CD14-positive monocyte (primary cell): ENCODE results near the gene TMEM170A. TPM values are rescaled to one million over a fixed set of nuclear protein-coding genes. Genes with fewer than 3 reads are reported as not detected.

Source experiments
- DNase-seq, 3 donors: peaks; one replicate each; pipeline ENCODE4 v3.0.0-alpha.2; 2011 to 2022
- H2AFZ ChIP-seq: 2 replicates; pipeline ENCODE4 v1.6.0; 2012; ENCODE audit warnings: mild to moderate bottlenecking, low read depth, low read length, inconsistent platforms; ENCODE audit not compliant: insufficient read depth, poor library complexity, severe bottlenecking
- H3K27ac ChIP-seq, 2 donors: 1 replicate in 1 of 2; 2 replicates in 1 of 2; pipeline ENCODE4 v1.5.1; 2012 to 2013; ENCODE audit warnings: low read length in 2 of 2, control low read depth in 1 of 2, inconsistent platforms in 1 of 2, low read depth in 1 of 2, mild to moderate bottlenecking in 1 of 2
- H3K27me3 ChIP-seq, 2 donors: one replicate each; pipeline versions ENCODE4 v1.6.0 to v1.6.1; 2011 to 2013; ENCODE audit warnings: low read length in 2 of 2; ENCODE audit not compliant: control insufficient read depth in 2 of 2, insufficient read depth in 2 of 2
- H3K36me3 ChIP-seq, 2 donors: replicated peaks in 1 of 2; 1 replicate in 1 of 2; 2 replicates in 1 of 2; pipeline versions ENCODE4 v1.5.1 to v1.6.1; 2012 to 2013; ENCODE audit warnings: low read length in 2 of 2, control low read depth in 1 of 2, inconsistent platforms in 1 of 2, mild to moderate bottlenecking in 1 of 2; ENCODE audit not compliant: insufficient read depth in 2 of 2, control insufficient read depth in 1 of 2
- H3K4me1 ChIP-seq, 2 donors: 1 replicate in 1 of 2; 2 replicates in 1 of 2; pipeline versions ENCODE4 v1.5.1 to v1.6.1; 2012 to 2013; ENCODE audit warnings: low read length in 2 of 2, control low read depth in 1 of 2, inconsistent platforms in 1 of 2, mild to moderate bottlenecking in 1 of 2, moderate library complexity in 1 of 2; ENCODE audit not compliant: insufficient read depth in 2 of 2, control insufficient read depth in 1 of 2
- H3K4me2 ChIP-seq: replicated peaks from 2 replicates; pipeline ENCODE3; 2012; ENCODE audit warnings: low read length, moderate library complexity, mild to moderate bottlenecking; ENCODE audit not compliant: poor library complexity, severe bottlenecking; ENCODE audit errors: extremely low read depth
- H3K4me3 ChIP-seq, 3 experiments: fragments of 200-600 bp in 1 of 3; sonication (generic) in 1 of 3; replicated peaks in 1 of 3; 1 replicate in 2 of 3; 2 replicates in 1 of 3; pipeline ENCODE4 v1.5.1; 2011 to 2013; ENCODE audit warnings: low read length in 3 of 3, mild to moderate bottlenecking in 3 of 3, control low read depth in 2 of 3, low read depth in 2 of 3, inconsistent platforms in 1 of 3, moderate library complexity in 1 of 3
- H3K79me2 ChIP-seq: 2 replicates; pipeline ENCODE4 v1.6.0; 2012; ENCODE audit warnings: mild to moderate bottlenecking, control low read depth, inconsistent platforms, low read length, moderate library complexity; ENCODE audit not compliant: insufficient read depth
- H3K9ac ChIP-seq: 2 replicates; pipeline ENCODE4 v1.6.0; 2017; ENCODE audit warnings: low read length, mild to moderate bottlenecking; ENCODE audit not compliant: insufficient read depth, poor library complexity, severe bottlenecking
- H3K9me3 ChIP-seq, 2 donors: replicated peaks in 1 of 2; 1 replicate in 1 of 2; 2 replicates in 1 of 2; pipeline versions ENCODE4 v1.5.1 to v1.6.1; 2012 to 2013; ENCODE audit warnings: low read length in 2 of 2, control low read depth in 1 of 2; ENCODE audit not compliant: control insufficient read depth in 1 of 2, insufficient read depth in 1 of 2
- H4K20me1 ChIP-seq: 2 replicates; pipeline ENCODE4 v1.6.0; 2012; ENCODE audit warnings: mild to moderate bottlenecking, low read length, control low read depth, moderate library complexity; ENCODE audit not compliant: insufficient read depth
- H3K27ac Mint-ChIP-seq, 7 donors: one replicate each; pipeline ENCODE4 v1.8.0; 2020; ENCODE audit warnings: mild to moderate bottlenecking in 7 of 7, mixed read lengths in 7 of 7, moderate library complexity in 6 of 7, inconsistent platforms in 2 of 7
- H3K27me3 Mint-ChIP-seq, 3 donors: one replicate each; pipeline ENCODE4 v1.8.0; 2021 to 2022; ENCODE audit warnings: low read depth in 3 of 3, mild to moderate bottlenecking in 3 of 3, mixed read lengths in 3 of 3, moderate library complexity in 3 of 3, inconsistent platforms in 1 of 3
- H3K36me3 Mint-ChIP-seq, 2 donors: one replicate each; pipeline ENCODE4 v1.8.0; 2020; ENCODE audit warnings: mixed read lengths in 2 of 2, inconsistent platforms in 1 of 2, mild to moderate bottlenecking in 1 of 2
- H3K4me1 Mint-ChIP-seq: one replicate; pipeline ENCODE4 v1.8.0; 2020; ENCODE audit warnings: mild to moderate bottlenecking, mixed read lengths
- H3K4me3 Mint-ChIP-seq, 2 donors: one replicate each; pipeline ENCODE4 v1.8.0; 2020; ENCODE audit warnings: mild to moderate bottlenecking in 2 of 2, mixed read lengths in 2 of 2, moderate library complexity in 1 of 2
- H3K9me3 Mint-ChIP-seq, 7 donors: one replicate each; pipeline ENCODE4 v1.8.0; 2020 to 2022; ENCODE audit warnings: mixed read lengths in 7 of 7, mild to moderate bottlenecking in 6 of 7, moderate library complexity in 6 of 7, inconsistent platforms in 2 of 7
- CTCF ChIP-seq: fragments of 200-600 bp; IDR thresholded peaks from one replicate; pipeline ENCODE4 v1.8.0; 2022; ENCODE audit warnings: antibody characterized with exemption, mild to moderate bottlenecking
- WGBS: methylation state at CpG from one replicate; pipeline ENCODE4 v1.1.5; 2013; ENCODE audit warnings: missing lambda C conversion rate; ENCODE audit not compliant: insufficient coverage; 5-methylcytosine and 5-hydroxymethylcytosine counted together
- intact Hi-C, 2 donors: fragments of 100-400 bp; cut with micrococcal nuclease; formaldehyde crosslinking; loops; one replicate each; pipeline versions ENCODE4 v1.15.0 to v1.15.1; 2023
- polyA plus RNA-seq, 3 donors: library from polyadenylated mRNA; depleted of rRNA in 1 of 3; unstranded in 2 of 3; stranded (reverse) in 1 of 3; fragments of 300-500 nt in 2 of 3; fragments of >200 nt in 1 of 3; fragmentation: Illumina TruSeq in 2 of 3; gene quantifications; 1 replicate in 2 of 3; 2 replicates in 1 of 3; pipeline ENCODE4 v1.2.3, GENCODE V29; 2012 to 2021

The TMEM170A gene
- polyA plus RNA-seq, 3 donors: 17.9 to 31.6 (median 25.4) TPM

DNA sequence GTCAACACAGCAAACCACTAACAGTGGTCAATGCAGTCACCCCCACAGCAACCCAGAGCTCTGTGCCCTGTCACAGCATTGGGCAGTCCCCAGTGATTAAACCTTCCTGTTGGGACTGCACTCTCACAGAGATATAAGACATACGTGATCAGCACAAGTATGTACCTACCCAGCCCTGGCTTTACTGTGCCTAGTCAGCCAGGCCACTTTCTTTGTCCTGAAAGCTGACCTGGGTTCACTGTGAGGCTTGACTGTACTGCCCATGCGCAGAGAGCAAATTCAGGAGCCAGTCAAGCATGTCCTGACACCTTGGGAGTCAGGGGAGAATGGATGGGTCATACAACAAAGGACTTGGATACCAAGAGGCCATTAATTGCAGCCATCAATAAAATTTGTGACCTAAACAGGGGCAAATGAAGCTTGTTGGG, 10.9 kb upstream of the TMEM170A start:
- no peaks in the 10 kb centered on the region for H3K27me3 ChIP-seq
- no peak overlapping the region for H3K4me3 ChIP-seq
- whole genome bisulfite sequencing: 93% methylated on average over 2 of the region's 2 CpGs
- Mint-ChIP-seq H3K27me3 (peaks cover 2 to 7% (median 4%) of the 10 kb centered on the region in 3 donors), H3K9me3 (peaks cover 0 to 5% (median 0%) of the 10 kb centered on the region in 7 donors), H3K4me3 (no peak overlapping the region), H3K4me1 (peaks cover 19% of the 10 kb centered on the region), H3K27ac (peak overlapping the region in 2 of 7 donors; percentile 37 to 63), H3K36me3 (no peaks in the 10 kb centered on the region)
- H4K20me1 ChIP-seq: no peaks in the 10 kb centered on the region
- H3K36me3 ChIP-seq: no peaks in the 10 kb centered on the region
- no peak for TF ChIP-seq CTCF
- peaks cover 12 to 18% of the 10 kb centered on the region in 2 donors for H3K4me1 ChIP-seq
- DNase-seq: peak in 1 of 3 donors; percentile 33
- no peak overlapping the region for H3K27ac ChIP-seq
- no peak overlapping the region for H3K4me2 ChIP-seq
- no peaks in the 10 kb centered on the region for H3K79me2 ChIP-seq
- no peak overlapping the region for H2AFZ ChIP-seq
- intact Hi-C loops: no loop called here
- H3K9ac ChIP-seq: no peak overlapping the region
- no peaks in the 10 kb centered on the region for H3K9me3 ChIP-seq

GRCh38 chr16:75472908-75473877, 8.7 kb upstream of the TMEM170A start:
- peaks cover 0 to 4% of the 10 kb centered on the region in 2 donors for H3K9me3 ChIP-seq
- TF ChIP-seq CTCF: no peak
- H3K36me3 ChIP-seq: no peaks in the 10 kb centered on the region
- peaks cover 0 to 4% (median 2%) of the 10 kb centered on the region in 7 donors for H3K9me3 Mint-ChIP-seq
- H2AFZ ChIP-seq: no peak overlapping the region
- H3K4me1 ChIP-seq: peaks cover 12 to 21% of the 10 kb centered on the region in 2 donors
- no peak overlapping the region for H3K27ac Mint-ChIP-seq
- WGBS: 97% methylated on average over 16 of the region's 17 CpGs
- no peak for DNase-seq
- H3K4me3 ChIP-seq: no peak overlapping the region
- H3K36me3 Mint-ChIP-seq: no peaks in the 10 kb centered on the region
- H3K27me3 ChIP-seq: no peaks in the 10 kb centered on the region
- no peak overlapping the region for H3K9ac ChIP-seq
- no peak overlapping the region for H3K27ac ChIP-seq
- H3K79me2 ChIP-seq: no peaks in the 10 kb centered on the region
- H3K4me2 ChIP-seq: no peak overlapping the region
- H4K20me1 ChIP-seq: no peaks in the 10 kb centered on the region
- no peak overlapping the region for H3K4me3 Mint-ChIP-seq
- intact Hi-C loops: loop anchor here in 1 of 2 donors (2.0 kb wide), 1 partner anchor 44 kb away; no protein-coding TSS in a partner anchor
- H3K27me3 Mint-ChIP-seq: peaks cover 2 to 6% (median 4%) of the 10 kb centered on the region in 3 donors
- H3K4me1 Mint-ChIP-seq: peaks cover 21% of the 10 kb centered on the region
